ENCODE measurements around the gene ATXN1.

- TF ChIP-seq, protein P1, sequence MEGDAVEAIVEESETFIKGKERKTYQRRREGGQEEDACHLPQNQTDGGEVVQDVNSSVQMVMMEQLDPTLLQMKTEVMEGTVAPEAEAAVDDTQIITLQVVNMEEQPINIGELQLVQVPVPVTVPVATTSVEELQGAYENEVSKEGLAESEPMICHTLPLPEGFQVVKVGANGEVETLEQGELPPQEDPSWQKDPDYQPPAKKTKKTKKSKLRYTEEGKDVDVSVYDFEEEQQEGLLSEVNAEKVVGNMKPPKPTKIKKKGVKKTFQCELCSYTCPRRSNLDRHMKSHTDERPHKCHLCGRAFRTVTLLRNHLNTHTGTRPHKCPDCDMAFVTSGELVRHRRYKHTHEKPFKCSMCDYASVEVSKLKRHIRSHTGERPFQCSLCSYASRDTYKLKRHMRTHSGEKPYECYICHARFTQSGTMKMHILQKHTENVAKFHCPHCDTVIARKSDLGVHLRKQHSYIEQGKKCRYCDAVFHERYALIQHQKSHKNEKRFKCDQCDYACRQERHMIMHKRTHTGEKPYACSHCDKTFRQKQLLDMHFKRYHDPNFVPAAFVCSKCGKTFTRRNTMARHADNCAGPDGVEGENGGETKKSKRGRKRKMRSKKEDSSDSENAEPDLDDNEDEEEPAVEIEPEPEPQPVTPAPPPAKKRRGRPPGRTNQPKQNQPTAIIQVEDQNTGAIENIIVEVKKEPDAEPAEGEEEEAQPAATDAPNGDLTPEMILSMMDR (IDR thresholded peaks at IDR 0.05) = no peak
- no peak for TF ChIP-seq POLR2AphosphoS5 (IDR thresholded peaks at IDR 0.05)
- TF ChIP-seq EP300 (IDR thresholded peaks at IDR 0.05) = no peak
- no peak for TF ChIP-seq POLR2A (IDR thresholded peaks at IDR 0.05)
Observed at GRCh38 chr6:16314296-16314695, 447.0 kb downstream of the ATXN1 start.

Measured in gastroesophageal sphincter (tissue), 3 donors.